GM19455 (cell line): ENCODE measurements around the gene TRIM40.

Experiments
- ATAC-seq: cut with Tn5 transposase; IDR thresholded peaks from one replicate; pipeline ENCODE4 v1.9.1; 2021; ENCODE audit not compliant: unreplicated experiment

TRIM40 gene

GRCh38 chr6:30147096-30147495, 11.2 kb downstream of the TRIM40 start:
- ATAC-seq: no peak

GRCh38 chr6:30149234-30149633, 13.3 kb downstream of the TRIM40 start:
- no peak for ATAC-seq

- no peak for ATAC-seq
These were observed 14.1 kb downstream of the TRIM40 start for GRCh38 chr6:30149858-30150550.

- no peak for ATAC-seq
These were observed 14.9 kb downstream of the TRIM40 start for GRCh38 chr6:30150671-30151395.

GRCh38 chr6:30151580-30151979, 15.6 kb downstream of the TRIM40 start:
- no peak for ATAC-seq

GRCh38 chr6:30152016-30152673, 16.2 kb downstream of the TRIM40 start:
- no peak for ATAC-seq

- ATAC-seq: no peak
These were observed 17.1 kb downstream of the TRIM40 start for GRCh38 chr6:30152910-30153610.

GRCh38 chr6:30154061-30154460, 18.1 kb downstream of the TRIM40 start:
- no peak for ATAC-seq

- no peak for ATAC-seq
These were observed 19.0 kb downstream of the TRIM40 start for GRCh38 chr6:30154709-30155519.

GRCh38 chr6:30155520-30156261, 19.8 kb downstream of the TRIM40 start:
- no peak for ATAC-seq

GRCh38 chr6:30156262-30156599, 20.3 kb downstream of the TRIM40 start:
- no peak for ATAC-seq

- no peak for ATAC-seq
These were observed 20.8 kb downstream of the TRIM40 start for GRCh38 chr6:30156774-30157173.

GRCh38 chr6:30157581-30157980, 21.6 kb downstream of the TRIM40 start:
- no peak for ATAC-seq

- ATAC-seq: no peak
These were observed 22.1 kb downstream of the TRIM40 start for GRCh38 chr6:30157999-30158398.

GRCh38 chr6:30158475-30159040, 22.6 kb downstream of the TRIM40 start:
- no peak for ATAC-seq

- ATAC-seq: no peak
These were observed 24.3 kb downstream of the TRIM40 start for GRCh38 chr6:30160008-30160784.

GRCh38 chr6:30160785-30161531, 25.0 kb downstream of the TRIM40 start, which contains the start of gene TRIM10:
Gene TRIM10, minus strand, starts transcription at chr6:30161211. Its CDS starts 353 bp downstream, at chr6:30160858.
- no peak for ATAC-seq
